H1 (cell line): ENCODE measurements around the gene MESD. TPM values are rescaled to one million over a fixed set of nuclear protein-coding genes. Genes with fewer than 3 reads are reported as not detected.

ENCODE experiments used
- CTCF ChIA-PET: fragments of 300-600 bp; sonication (Branson Sonifier 250); formaldehyde crosslinking; loops from one replicate; lab custom pipeline; 2021; ENCODE audit not compliant: partially characterized antibody; lab: Charles Lee
- POLR2A ChIA-PET: fragments of 300-600 bp; sonication (Branson Sonifier 250); formaldehyde crosslinking; loops from one replicate; lab custom pipeline; 2021; ENCODE audit warnings: inconsistent platforms; ENCODE audit not compliant: partially characterized antibody; lab: Charles Lee
- DNase-seq, 2 experiments: peaks; one replicate each; pipeline versions ENCODE4 v3.0.0 to v3.0.0-alpha.2; 2010 to 2022; ENCODE audit warnings: low spot score in 2 of 2, low read depth in 1 of 2, mixed read lengths in 1 of 2
- FAIRE-seq: peaks from 2 replicates; lab custom pipeline; 2011; peaks lifted over from hg19 to GRCh38; lab: Jason Lieb, UNC
- H2AFZ ChIP-seq: 2 replicates; pipeline ENCODE4 v1.8.1; 2012; ENCODE audit warnings: low read length, inconsistent platforms
- H2AK5ac ChIP-seq: 2 replicates; pipeline ENCODE4 v1.6.1; 2013; ENCODE audit warnings: low read depth, low read length
- H2BK120ac ChIP-seq: replicated peaks from 2 replicates; pipeline ENCODE3; 2013; ENCODE audit warnings: low read depth, low read length, inconsistent platforms
- H2BK12ac ChIP-seq: 2 replicates; pipeline ENCODE4 v1.6.1; 2013; ENCODE audit warnings: low read depth, low read length
- H2BK15ac ChIP-seq: 2 replicates; pipeline ENCODE4 v1.6.1; 2013; ENCODE audit warnings: low read length
- H2BK20ac ChIP-seq: 2 replicates; pipeline ENCODE4 v1.6.1; 2013; ENCODE audit warnings: low read length
- H2BK5ac ChIP-seq: 2 replicates; pipeline ENCODE4 v1.6.1; 2013; ENCODE audit warnings: low read depth, low read length
- H3K14ac ChIP-seq: 2 replicates; pipeline ENCODE4 v1.6.1; 2013; ENCODE audit warnings: inconsistent platforms; ENCODE audit not compliant: insufficient read length
- H3K18ac ChIP-seq: 2 replicates; pipeline ENCODE4 v1.6.1; 2013; ENCODE audit warnings: low read length; ENCODE audit errors: extremely low read depth
- H3K23ac ChIP-seq: 2 replicates; pipeline ENCODE4 v1.6.1; 2013; ENCODE audit warnings: inconsistent platforms; ENCODE audit not compliant: insufficient read length
- H3K23me2 ChIP-seq: 2 replicates; pipeline ENCODE4 v1.6.1; 2013; ENCODE audit warnings: low read depth, low read length
- H3K27ac ChIP-seq: 2 replicates; pipeline ENCODE4 v1.6.1; 2011; ENCODE audit warnings: low read depth, low read length, inconsistent platforms
- H3K27me3 ChIP-seq, 4 experiments: replicated peaks in 1 of 4; 1 replicate in 1 of 4; 2 replicates in 3 of 4; pipeline versions ENCODE4 v1.6.1 to v1.8.1; 2011 to 2013; ENCODE audit warnings: low read length in 3 of 4, mild to moderate bottlenecking in 3 of 4, inconsistent platforms in 2 of 4, mixed read lengths in 2 of 4, moderate library complexity in 1 of 4; ENCODE audit not compliant: control insufficient read depth in 3 of 4, insufficient read depth in 3 of 4; ENCODE audit errors: extremely low read depth in 1 of 4
- H3K36me3 ChIP-seq, 4 experiments: 2 replicates each; pipeline versions ENCODE4 v1.6.1 to v1.8.1; 2011 to 2013; ENCODE audit warnings: mild to moderate bottlenecking in 4 of 4, low read length in 3 of 4, moderate library complexity in 2 of 4, control low read depth in 1 of 4, inconsistent platforms in 1 of 4; ENCODE audit not compliant: insufficient read depth in 4 of 4, control insufficient read depth in 2 of 4
- H3K4ac ChIP-seq: replicated peaks from 2 replicates; pipeline ENCODE3; 2013; ENCODE audit warnings: low read length, low read depth, mixed read lengths, inconsistent platforms; ENCODE audit not compliant: insufficient read length
- H3K4me1 ChIP-seq, 4 experiments: replicated peaks in 1 of 4; 1 replicate in 1 of 4; 2 replicates in 3 of 4; pipeline versions ENCODE4 v1.6.1 to v1.8.1; 2011 to 2013; ENCODE audit warnings: low read length in 3 of 4, inconsistent platforms in 2 of 4, mixed read lengths in 1 of 4; ENCODE audit not compliant: insufficient read depth in 4 of 4, control insufficient read depth in 3 of 4
- H3K4me2 ChIP-seq, 2 experiments: 2 replicates each; pipeline versions ENCODE4 v1.6.1 to v1.8.1; 2011 to 2013; ENCODE audit warnings: low read depth in 2 of 2, low read length in 2 of 2, control low read depth in 1 of 2, inconsistent platforms in 1 of 2, mild to moderate bottlenecking in 1 of 2; ENCODE audit not compliant: insufficient read depth in 1 of 2
- H3K4me3 ChIP-seq, 4 experiments: fragments of 200-600, 300-600 bp in 1 of 4; sonication (generic), shearing (Covaris generic), sonication (Bioruptor Twin) in 1 of 4; 2 replicates each; pipeline versions ENCODE4 v1.5.1 to v1.8.1; 2011 to 2016; ENCODE audit warnings: low read length in 4 of 4, low read depth in 3 of 4, control low read depth in 2 of 4, inconsistent platforms in 2 of 4, mild to moderate bottlenecking in 2 of 4, mixed read lengths in 1 of 4, moderate library complexity in 1 of 4; ENCODE audit not compliant: insufficient read depth in 2 of 4; ENCODE audit errors: extremely low read depth in 1 of 4
- H3K56ac ChIP-seq: replicated peaks from 2 replicates; pipeline ENCODE3; 2013; ENCODE audit warnings: low read depth, mild to moderate bottlenecking, mixed read lengths, low read length, inconsistent platforms; ENCODE audit not compliant: insufficient read length
- H3K79me1 ChIP-seq: 2 replicates; pipeline ENCODE4 v1.6.1; 2013; ENCODE audit warnings: low read depth, low read length, control low read depth
- H3K79me2 ChIP-seq, 2 experiments: 2 replicates each; pipeline versions ENCODE4 v1.6.1 to v1.8.1; 2012 to 2013; ENCODE audit warnings: low read length in 2 of 2, mild to moderate bottlenecking in 2 of 2, inconsistent platforms in 1 of 2; ENCODE audit not compliant: insufficient read depth in 2 of 2, control insufficient read depth in 1 of 2
- H3K9ac ChIP-seq, 4 experiments: replicated peaks in 1 of 4; 1 replicate in 1 of 4; 2 replicates in 3 of 4; pipeline versions ENCODE4 v1.6.1 to v1.8.1; 2011 to 2013; ENCODE audit warnings: low read depth in 3 of 4, low read length in 3 of 4, control low read depth in 2 of 4, mild to moderate bottlenecking in 2 of 4, moderate library complexity in 2 of 4, inconsistent platforms in 1 of 4; ENCODE audit errors: extremely low read depth in 1 of 4
- H3K9me3 ChIP-seq, 2 experiments: 2 replicates each; pipeline versions ENCODE4 v1.6.1 to v1.8.1; 2012 to 2013; ENCODE audit warnings: mild to moderate bottlenecking in 2 of 2, moderate library complexity in 2 of 2, control low read depth in 1 of 2, inconsistent platforms in 1 of 2, low read depth in 1 of 2, low read length in 1 of 2, mixed read lengths in 1 of 2; ENCODE audit not compliant: insufficient read depth in 2 of 2
- H4K20me1 ChIP-seq, 2 experiments: replicated peaks in 1 of 2; 2 replicates each; pipeline versions ENCODE3 to v1.8.1; 2011 to 2013; ENCODE audit warnings: inconsistent platforms in 2 of 2, low read length in 2 of 2, mild to moderate bottlenecking in 1 of 2; ENCODE audit not compliant: insufficient read depth in 2 of 2, control insufficient read depth in 1 of 2
- H4K5ac ChIP-seq: 2 replicates; pipeline ENCODE4 v1.6.1; 2013; ENCODE audit warnings: low read length, low read depth, mixed read lengths, inconsistent platforms; ENCODE audit not compliant: insufficient read length
- H4K8ac ChIP-seq: 2 replicates; pipeline ENCODE4 v1.8.0; 2013; ENCODE audit warnings: mild to moderate bottlenecking, moderate library complexity, low read length, inconsistent platforms; ENCODE audit not compliant: insufficient read depth; ENCODE audit errors: extremely low read depth
- H4K91ac ChIP-seq: replicated peaks from 2 replicates; pipeline ENCODE3; 2013; ENCODE audit warnings: low read length, mixed read lengths, inconsistent platforms; ENCODE audit not compliant: insufficient read length
- KDM4A ChIP-seq: IDR thresholded peaks from one replicate; pipeline ENCODE4 v1.7.1; 2012; ENCODE audit warnings: low read depth, mild to moderate bottlenecking, moderate library complexity, low read length, inconsistent platforms; ENCODE audit not compliant: severe bottlenecking
- NANOG ChIP-seq: IDR thresholded peaks from 2 replicates; pipeline ENCODE4 v1.6.1; 2011; ENCODE audit warnings: low read length, low read depth, mild to moderate bottlenecking, inconsistent platforms; ENCODE audit not compliant: insufficient read depth, poor library complexity, severe bottlenecking
- SP4 ChIP-seq: IDR thresholded peaks from 2 replicates; pipeline ENCODE4 v1.6.1; 2012; ENCODE audit warnings: low read length, inconsistent platforms
- TAF7 ChIP-seq: optimal IDR thresholded peaks from 2 replicates; pipeline ENCODE3; 2011; ENCODE audit warnings: low read depth, mild to moderate bottlenecking, inconsistent platforms, low read length, moderate library complexity, borderline replicate concordance
- WGBS, 2 experiments: shearing (Covaris generic) in 1 of 2; methylation state at CpG; one replicate each; pipeline versions ENCODE4 v1.1.6 to v1.1.7; 2013 to 2015; ENCODE audit warnings: low lambda C conversion rate in 2 of 2, mixed read lengths in 2 of 2, inconsistent platforms in 1 of 2, low coverage in 1 of 2, missing lambda C conversion rate in 1 of 2; ENCODE audit not compliant: insufficient replicate concordance in 2 of 2, insufficient coverage in 1 of 2, insufficient read length in 1 of 2; ENCODE audit errors: extremely low coverage in 1 of 2, missing lambda C conversion rate in 1 of 2; 5-methylcytosine and 5-hydroxymethylcytosine counted together
- polyA plus RNA-seq, 7 experiments: library from polyadenylated mRNA; depleted of rRNA in 3 of 7; stranded (reverse) in 5 of 7; unstranded in 2 of 7; fragments of >200 nt in 5 of 7; fragments of 200-250 nt in 2 of 7; gene quantifications; 1 replicate in 5 of 7; 2 replicates in 1 of 7; 4 replicates in 1 of 7; pipeline versions ENCODE4 v1.2.1 to v1.2.3, GENCODE V29; 2011 to 2013; ENCODE audit warnings: missing spikeins in 2 of 7, mixed read lengths in 2 of 7
- total RNA-seq: library from RNA; stranded (reverse); fragmentation: NEBNext Ultra II Directional; extraction: Animal tissue kit (Norgen Biotek cat#: 25700); gene quantifications from 2 replicates; pipeline ENCODE4 v1.2.1, GENCODE V29; 2021

MESD gene
- total and polyA plus RNA-seq, 2 of the 8 experiments (the other 6 are each of a cell fraction or from before 2014, with no cell fraction given), result 11.0 to 28.3 TPM

- no peak overlapping the region for H2BK15ac ChIP-seq
- no peaks in the 10 kb centered on the region for H3K23me2 ChIP-seq
- no peak overlapping the region for H3K18ac ChIP-seq
- no peak overlapping the region for H2BK5ac ChIP-seq
- H3K56ac ChIP-seq, result no peak overlapping the region
- FAIRE-seq (no peak), DNase-seq (no peak)
- H3K4me2 ChIP-seq, result no peak overlapping the region
- no peaks in the 10 kb centered on the region for H3K27me3 ChIP-seq
- H4K5ac ChIP-seq, result no peak overlapping the region
- H3K14ac ChIP-seq, result no peak overlapping the region
- no peak overlapping the region for H2AK5ac ChIP-seq
- no peaks in the 10 kb centered on the region for H3K79me1 ChIP-seq
- H3K36me3 ChIP-seq, result no peaks in the 10 kb centered on the region
- H2BK20ac ChIP-seq, result no peak overlapping the region
- TF ChIP-seq SP4, result no peak
- TF ChIP-seq TAF7, result no peak
- no peak for TF ChIP-seq NANOG
- no peak for TF ChIP-seq KDM4A
- H3K23ac ChIP-seq, result no peak overlapping the region
- no peaks in the 10 kb centered on the region for H3K79me2 ChIP-seq
- ChIA-PET POLR2A (no interaction called here), CTCF (interaction anchor here (1.0 to 4.4 kb wide), 2 partner anchors 14 to 32 kb away, joined by 3 to 13 read pairs; no protein-coding TSS in a partner anchor)
- 0 out of 7 replicates have a peak, but pooled peaks cover 0 to 3% (median 0%) of the 10 kb centered on the region in 4 experiments for H3K4me1 ChIP-seq
- H2BK120ac ChIP-seq, result no peak overlapping the region
- H4K91ac ChIP-seq, result no peak overlapping the region
- no peak overlapping the region for H4K8ac ChIP-seq
- H2AFZ ChIP-seq, result no peak overlapping the region
- no peak overlapping the region for H3K9ac ChIP-seq
- H3K9me3 ChIP-seq, result peaks cover 6 to 7% of the 10 kb centered on the region in 2 experiments
- H3K4me3 ChIP-seq, result no peak overlapping the region
- H3K4ac ChIP-seq, result no peak overlapping the region
- H3K27ac ChIP-seq, result no peak overlapping the region
- no peaks in the 10 kb centered on the region for H4K20me1 ChIP-seq
- WGBS, 2 experiments, result 83% methylated on average over 1 of the region's 2 CpGs; no CpG with 5 or more reads in 1 of the 2 experiments
- H2BK12ac ChIP-seq, result no peak overlapping the region
Observed at GRCh38 chr15:81033508-81033907, 43.9 kb upstream of the MESD start.
